Bone marrow (tissue), 2 donors: ENCODE data around the gene CALR3.
"Not testable (repeated sequence)": the region's sequence is repeated elsewhere in the genome, so short reads cannot be mapped to it uniquely, and the experiment has no call there.

Experiments used
- DNase-seq, 2 donors: peaks; one replicate each; lab custom pipeline; 2025; lab: John Stamatoyannopoulos, UW

The CALR3 gene

GRCh38 chr19:16457195-16457953, 38.6 kb downstream of the CALR3 start:
- DNase-seq: no peak

- DNase-seq: no peak
Measured at GRCh38 chr19:16456652-16457194, 39.2 kb downstream of the CALR3 start.

GRCh38 chr19:16455489-16455888, 40.5 kb downstream of the CALR3 start:
- no peak for DNase-seq

- no peak for DNase-seq
Measured at GRCh38 chr19:16454351-16454918, 41.5 kb downstream of the CALR3 start.

- DNase-seq: no peak
Measured at GRCh38 chr19:16452325-16452724, 43.6 kb downstream of the CALR3 start.

- DNase-seq: peak; percentile 7 to 23
Measured at GRCh38 chr19:16449330-16449961, 46.5 kb downstream of the CALR3 start.

GRCh38 chr19:16448872-16449271, 47.1 kb downstream of the CALR3 start:
- DNase-seq: not testable (repeated sequence)

GRCh38 chr19:16446724-16447368, 49.1 kb downstream of the CALR3 start:
- DNase-seq: peak in 1 of 2 donors; percentile 28

- DNase-seq: no peak
Measured at GRCh38 chr19:16446108-16446723, 49.8 kb downstream of the CALR3 start.

- peak in 1 of 2 donors; percentile 45 for DNase-seq
Measured at GRCh38 chr19:16445238-16446107, 50.5 kb downstream of the CALR3 start.

- no peak for DNase-seq
Measured at GRCh38 chr19:16444269-16444600, 51.7 kb downstream of the CALR3 start.

- DNase-seq: no peak
Measured at GRCh38 chr19:16442386-16443276, 53.3 kb downstream of the CALR3 start.

- no peak for DNase-seq
Measured at GRCh38 chr19:16441661-16442162, 54.3 kb downstream of the CALR3 start.

GRCh38 chr19:16436780-16437332, 59.1 kb downstream of the CALR3 start:
- no peak for DNase-seq

- peak in 1 of 2 donors; percentile 51 for DNase-seq
Measured at GRCh38 chr19:16435999-16436650, 59.8 kb downstream of the CALR3 start.

GRCh38 chr19:16435238-16435917, 60.6 kb downstream of the CALR3 start:
- no peak for DNase-seq

- DNase-seq: no peak
Measured at GRCh38 chr19:16433986-16434385, 62.0 kb downstream of the CALR3 start.

GRCh38 chr19:16429759-16430091, 66.2 kb downstream of the CALR3 start:
- no peak for DNase-seq
